NCI-H2171 treated with DMSO at 0.1 percent for 48 hours (cell line): ENCODE data around the gene GPR146.

Experiments
- DNase-seq: peaks from one replicate; lab custom pipeline; 2025; lab: John Stamatoyannopoulos, UW

GPR146 gene

GRCh38 chr7:1078519-1078918 lies 34.2 kb downstream of the GPR146 start:
- no peak for DNase-seq

GRCh38 chr7:1078985-1079384 lies 34.6 kb downstream of the GPR146 start:
- DNase-seq = no peak

GRCh38 chr7:1079546-1079945 lies 35.2 kb downstream of the GPR146 start:
- no peak for DNase-seq

- DNase-seq = no peak
Observed at GRCh38 chr7:1080252-1080920, 36.0 kb downstream of the GPR146 start.

GRCh38 chr7:1080921-1081255 lies 36.5 kb downstream of the GPR146 start:
- no peak for DNase-seq

GRCh38 chr7:1081336-1081735 lies 37.0 kb downstream of the GPR146 start:
- DNase-seq = no peak

- DNase-seq = no peak
Observed at GRCh38 chr7:1081931-1082401, 37.6 kb downstream of the GPR146 start.

- DNase-seq = no peak
Observed at GRCh38 chr7:1083729-1084657, 39.6 kb downstream of the GPR146 start.

GRCh38 chr7:1085266-1085665 lies 40.9 kb downstream of the GPR146 start:
- no peak for DNase-seq

- no peak for DNase-seq
Observed at GRCh38 chr7:1085910-1086421, 41.6 kb downstream of the GPR146 start.

GRCh38 chr7:1086588-1087464 lies 42.5 kb downstream of the GPR146 start:
- DNase-seq = peak; percentile 42

GRCh38 chr7:1087465-1087814 lies 43.1 kb downstream of the GPR146 start:
- no peak for DNase-seq

- no peak for DNase-seq
Observed at GRCh38 chr7:1087952-1088920, 43.9 kb downstream of the GPR146 start, which contains the start of gene GPER1. GPER1 (plus strand) TSS chr7:1088113; CDS start chr7:1091729, 3,616 bp downstream.

GRCh38 chr7:1090236-1090635 lies 45.9 kb downstream of the GPR146 start:
- no peak for DNase-seq

GRCh38 chr7:1090686-1091643 lies 46.6 kb downstream of the GPR146 start:
- DNase-seq = no peak

- no peak for DNase-seq
Observed at GRCh38 chr7:1091644-1092027, 47.3 kb downstream of the GPR146 start.

GRCh38 chr7:1092161-1092632 lies 47.9 kb downstream of the GPR146 start:
- DNase-seq = no peak

GRCh38 chr7:1092806-1093501 lies 48.6 kb downstream of the GPR146 start:
- DNase-seq = no peak

- DNase-seq = no peak
Observed at GRCh38 chr7:1093502-1093843, 49.1 kb downstream of the GPR146 start.
